Measurements from ENCODE around the gene GPR27.

GRCh38 chr3:71787851-71788405 lies 34.3 kb downstream of the GPR27 start:
- no peak for TF ChIP-seq EZH2 (IDR thresholded peaks at IDR 0.05; ENCODE audit: low read length, unreplicated experiment)
- no peak for TF ChIP-seq CTCF (conservative IDR thresholded peaks at IDR 0.05; ENCODE audit: low read depth, low read length)

All from PC-3 (cell line).